Esophagus squamous epithelium (tissue), 4 donors: ENCODE measurements around the gene PRKCA.

Source experiments
- POLR2A ChIP-seq, 4 donors: fragments of 450-650 bp; IDR thresholded peaks; one replicate each; pipeline ENCODE4 v1.6.1; 2017; ENCODE audit warnings: antibody characterized with exemption in 4 of 4, mild to moderate bottlenecking in 4 of 4, moderate library complexity in 3 of 4
- TF ChIP-seq, protein P1 (sequence below), 6 experiments: fragments of 450-650 bp in 4 of 6; fragments of 200-600 bp in 2 of 6; sonication (generic) in 2 of 6; IDR thresholded peaks; one replicate each; pipeline ENCODE4 v1.5.1; 2016 to 2019; ENCODE audit warnings: antibody characterized with exemption in 6 of 6, mild to moderate bottlenecking in 4 of 6, moderate library complexity in 4 of 6

- TF ChIP-seq, protein P1, sequence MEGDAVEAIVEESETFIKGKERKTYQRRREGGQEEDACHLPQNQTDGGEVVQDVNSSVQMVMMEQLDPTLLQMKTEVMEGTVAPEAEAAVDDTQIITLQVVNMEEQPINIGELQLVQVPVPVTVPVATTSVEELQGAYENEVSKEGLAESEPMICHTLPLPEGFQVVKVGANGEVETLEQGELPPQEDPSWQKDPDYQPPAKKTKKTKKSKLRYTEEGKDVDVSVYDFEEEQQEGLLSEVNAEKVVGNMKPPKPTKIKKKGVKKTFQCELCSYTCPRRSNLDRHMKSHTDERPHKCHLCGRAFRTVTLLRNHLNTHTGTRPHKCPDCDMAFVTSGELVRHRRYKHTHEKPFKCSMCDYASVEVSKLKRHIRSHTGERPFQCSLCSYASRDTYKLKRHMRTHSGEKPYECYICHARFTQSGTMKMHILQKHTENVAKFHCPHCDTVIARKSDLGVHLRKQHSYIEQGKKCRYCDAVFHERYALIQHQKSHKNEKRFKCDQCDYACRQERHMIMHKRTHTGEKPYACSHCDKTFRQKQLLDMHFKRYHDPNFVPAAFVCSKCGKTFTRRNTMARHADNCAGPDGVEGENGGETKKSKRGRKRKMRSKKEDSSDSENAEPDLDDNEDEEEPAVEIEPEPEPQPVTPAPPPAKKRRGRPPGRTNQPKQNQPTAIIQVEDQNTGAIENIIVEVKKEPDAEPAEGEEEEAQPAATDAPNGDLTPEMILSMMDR (IDR thresholded peaks at IDR 0.05), result no peak
- no peak for TF ChIP-seq POLR2A (IDR thresholded peaks at IDR 0.05)
Measured at GRCh38 chr17:66678061-66678460, 375.6 kb downstream of the PRKCA start.
